CD4-positive, CD25-positive, alpha-beta regulatory T cell (primary cell): ENCODE results near the gene MZT2B. TPM values are rescaled to one million over a fixed set of nuclear protein-coding genes. Genes with fewer than 3 reads are reported as not detected.
"Not testable (repeated sequence)": the region's sequence is repeated elsewhere in the genome, so short reads cannot be mapped to it uniquely, and the experiment has no call there.

Experiments
- ATAC-seq, 2 donors: fragments of 150-1000 bp; cut with Tn5 transposase; one replicate each; pipeline ENCODE4 v1.10.0; 2021; ENCODE audit warnings: low read depth in 2 of 2, moderate number of reproducible peaks in 2 of 2, moderate library complexity in 1 of 2
- DNase-seq, 3 donors: peaks; one replicate each; pipeline versions ENCODE4 v3.0.0 to v3.0.0-alpha.2; 2012 to 2022; ENCODE audit warnings: mixed read lengths in 1 of 3
- H3K27ac ChIP-seq: one replicate; pipeline ENCODE4 v1.7.0; 2013; ENCODE audit warnings: mild to moderate bottlenecking, low read length; ENCODE audit not compliant: insufficient read depth, poor library complexity, severe bottlenecking
- H3K27me3 ChIP-seq: one replicate; pipeline ENCODE4 v1.7.0; 2013; ENCODE audit warnings: low read length; ENCODE audit not compliant: control insufficient read depth, insufficient read depth
- H3K36me3 ChIP-seq: one replicate; pipeline ENCODE4 v1.7.0; 2013; ENCODE audit warnings: mild to moderate bottlenecking, low read length, moderate library complexity; ENCODE audit not compliant: control insufficient read depth, insufficient read depth
- H3K4me1 ChIP-seq: 2 replicates; pipeline ENCODE4 v1.7.0; 2013; ENCODE audit warnings: mild to moderate bottlenecking, low read length; ENCODE audit not compliant: insufficient read depth, control insufficient read depth, poor library complexity, severe bottlenecking
- H3K4me3 ChIP-seq: one replicate; pipeline ENCODE4 v1.7.0; 2013; ENCODE audit warnings: low read depth, mild to moderate bottlenecking, low read length, moderate library complexity
- H3K9me3 ChIP-seq, 2 experiments: 1 replicate in 1 of 2; 2 replicates in 1 of 2; pipeline ENCODE4 v1.7.0; 2013; ENCODE audit warnings: low read length in 2 of 2, mild to moderate bottlenecking in 1 of 2, moderate library complexity in 1 of 2; ENCODE audit not compliant: control insufficient read depth in 2 of 2
- H3K27ac Mint-ChIP-seq, 3 donors: one replicate each; pipeline ENCODE4 v1.8.0; 2020 to 2022; ENCODE audit warnings: mild to moderate bottlenecking in 3 of 3, mixed read lengths in 3 of 3, moderate library complexity in 2 of 3
- H3K27me3 Mint-ChIP-seq: one replicate; pipeline ENCODE4 v1.8.0; 2022; ENCODE audit warnings: mild to moderate bottlenecking, mixed read lengths
- H3K36me3 Mint-ChIP-seq: one replicate; pipeline ENCODE4 v1.8.0; 2020; ENCODE audit warnings: mixed read lengths
- H3K4me1 Mint-ChIP-seq, 4 donors: one replicate each; pipeline ENCODE4 v1.8.0; 2020 to 2022; ENCODE audit warnings: mixed read lengths in 4 of 4, mild to moderate bottlenecking in 1 of 4
- H3K4me3 Mint-ChIP-seq, 4 donors: one replicate each; pipeline ENCODE4 v1.8.0; 2020 to 2022; ENCODE audit warnings: mild to moderate bottlenecking in 4 of 4, mixed read lengths in 4 of 4, moderate library complexity in 3 of 4
- H3K9me3 Mint-ChIP-seq, 7 donors: one replicate each; pipeline ENCODE4 v1.8.0; 2020 to 2022; ENCODE audit warnings: mixed read lengths in 7 of 7, mild to moderate bottlenecking in 3 of 7, moderate library complexity in 2 of 7
- polyA plus RNA-seq, 4 donors: library from polyadenylated mRNA; unstranded; fragments of 300-500 nt; fragmentation: Illumina TruSeq; gene quantifications; one replicate each; pipeline ENCODE4 v1.2.3, GENCODE V29; 2021
- total RNA-seq: library from RNA; stranded (reverse); gene quantifications from one replicate; pipeline ENCODE4 v1.2.3, GENCODE V29; 2022

The MZT2B gene
- total and polyA plus RNA-seq, 5 donors from 2014 or later = 186 to 259 (median 208) TPM

GRCh38 chr2:130193824-130194223 is 11.8 kb downstream of the MZT2B start:
- not testable (repeated sequence) for H3K27me3 ChIP-seq, H3K9me3 Mint-ChIP-seq, H3K36me3 Mint-ChIP-seq, ATAC-seq, DNase-seq, H3K4me3 Mint-ChIP-seq, H3K4me1 Mint-ChIP-seq, H3K27me3 Mint-ChIP-seq, H3K4me3 ChIP-seq, H3K9me3 ChIP-seq, H3K27ac ChIP-seq, H3K4me1 ChIP-seq, H3K27ac Mint-ChIP-seq, H3K36me3 ChIP-seq

GRCh38 chr2:130195089-130195635 is 13.1 kb downstream of the MZT2B start:
- not testable (repeated sequence) for H3K4me1 ChIP-seq, H3K36me3 ChIP-seq, H3K4me3 ChIP-seq, ATAC-seq, H3K4me3 Mint-ChIP-seq, H3K9me3 Mint-ChIP-seq, H3K9me3 ChIP-seq, H3K4me1 Mint-ChIP-seq, H3K27me3 Mint-ChIP-seq, DNase-seq, H3K27ac Mint-ChIP-seq, H3K27ac ChIP-seq, H3K36me3 Mint-ChIP-seq, H3K27me3 ChIP-seq

GRCh38 chr2:130196052-130196451 is 14.0 kb downstream of the MZT2B start:
- not testable (repeated sequence) for H3K9me3 ChIP-seq, H3K27me3 ChIP-seq, H3K36me3 ChIP-seq, H3K27ac Mint-ChIP-seq, DNase-seq, H3K27me3 Mint-ChIP-seq, H3K4me1 ChIP-seq, H3K4me3 ChIP-seq, ATAC-seq, H3K9me3 Mint-ChIP-seq, H3K27ac ChIP-seq, H3K4me3 Mint-ChIP-seq, H3K36me3 Mint-ChIP-seq, H3K4me1 Mint-ChIP-seq

GRCh38 chr2:130198343-130198742 is 16.3 kb downstream of the MZT2B start, which contains the start of gene TUBA3E:
Gene TUBA3E (minus strand): TSS chr2:130198439. CDS start chr2:130198360, 79 bp downstream.
- H3K27me3 Mint-ChIP-seq = peaks cover 4% of the 10 kb centered on the region
- no peaks in the 10 kb centered on the region for H3K4me1 Mint-ChIP-seq
- H3K9me3 ChIP-seq = no peaks in the 10 kb centered on the region
- DNase-seq (no peak), ATAC-seq (no peak)
- H3K27ac Mint-ChIP-seq = no peak within 1 kb of the TSS
- no peak within 1 kb of the TSS for H3K4me3 Mint-ChIP-seq
- H3K27me3 ChIP-seq = no peaks in the 10 kb centered on the region
- H3K4me3 ChIP-seq = no peak within 1 kb of the TSS
- no peaks in the 10 kb centered on the region for H3K9me3 Mint-ChIP-seq
- no peaks in the 10 kb centered on the region for H3K36me3 Mint-ChIP-seq
- H3K27ac ChIP-seq = no peak within 1 kb of the TSS
- no peaks in the 10 kb centered on the region for H3K4me1 ChIP-seq
- H3K36me3 ChIP-seq = no peaks in the 10 kb centered on the region

- H3K27ac Mint-ChIP-seq, H3K36me3 Mint-ChIP-seq, H3K9me3 ChIP-seq, ATAC-seq, H3K36me3 ChIP-seq, H3K4me3 Mint-ChIP-seq, DNase-seq, H3K9me3 Mint-ChIP-seq, H3K4me1 ChIP-seq, H3K27me3 ChIP-seq, H3K27ac ChIP-seq, H3K4me3 ChIP-seq, H3K27me3 Mint-ChIP-seq, H3K4me1 Mint-ChIP-seq: not testable (repeated sequence)
Observed at GRCh38 chr2:130202518-130202917, 20.5 kb downstream of the MZT2B start.

- H3K4me1 Mint-ChIP-seq, H3K4me1 ChIP-seq, H3K27ac ChIP-seq, H3K9me3 ChIP-seq, H3K27me3 ChIP-seq, H3K4me3 Mint-ChIP-seq, DNase-seq, H3K9me3 Mint-ChIP-seq, H3K27me3 Mint-ChIP-seq, H3K36me3 ChIP-seq, ATAC-seq, H3K4me3 ChIP-seq, H3K36me3 Mint-ChIP-seq, H3K27ac Mint-ChIP-seq: not testable (repeated sequence)
Observed at GRCh38 chr2:130203150-130203549, 21.1 kb downstream of the MZT2B start.

GRCh38 chr2:130207051-130207450 is 25.0 kb downstream of the MZT2B start:
- H3K27me3 Mint-ChIP-seq, DNase-seq, H3K4me1 ChIP-seq, ATAC-seq, H3K27ac ChIP-seq, H3K36me3 ChIP-seq, H3K9me3 Mint-ChIP-seq, H3K4me3 ChIP-seq, H3K36me3 Mint-ChIP-seq, H3K4me1 Mint-ChIP-seq, H3K9me3 ChIP-seq, H3K27ac Mint-ChIP-seq, H3K4me3 Mint-ChIP-seq, H3K27me3 ChIP-seq: not testable (repeated sequence)

- H3K9me3 ChIP-seq, H3K36me3 Mint-ChIP-seq, DNase-seq, H3K27ac Mint-ChIP-seq, H3K27ac ChIP-seq, H3K4me3 Mint-ChIP-seq, H3K4me1 ChIP-seq, H3K27me3 ChIP-seq, ATAC-seq, H3K4me1 Mint-ChIP-seq, H3K36me3 ChIP-seq, H3K4me3 ChIP-seq, H3K9me3 Mint-ChIP-seq: not testable (repeated sequence)
- H3K27me3 Mint-ChIP-seq = peaks cover 13% of the 10 kb centered on the region
Observed at GRCh38 chr2:130219147-130219546, 37.1 kb downstream of the MZT2B start.
